ENCODE data around the gene ZIC4.

ZIC4 gene

GRCh38 chr3:147341727-147342126 lies 64.6 kb downstream of the ZIC4 start:
- no peak for DNase-seq

- DNase-seq, result no peak
These were observed 69.6 kb downstream of the ZIC4 start for GRCh38 chr3:147336543-147337278.

Data from NCI-H510A treated with DMSO at 0.1 percent for 48 hours (cell line).